Measurements from ENCODE around the gene FGF12. TPM values are rescaled to one million over a fixed set of nuclear protein-coding genes. Genes with fewer than 3 reads are reported as not detected.

The FGF12 gene
- polyA plus RNA-seq, 2 of the 4 experiments (the other 2 are of a cell fraction), result 0.63 to 1.1 TPM

- TF ChIP-seq MAX (IDR thresholded peaks at IDR 0.05) (no peak), ZC3H11A (IDR thresholded peaks at IDR 0.05) (no peak), HES2 (IDR thresholded peaks at IDR 0.05) (no peak)
- H3K27ac ChIP-seq, result no peak overlapping the region
- no peak for ATAC-seq
- no peaks in the 10 kb centered on the region for H3K4me1 ChIP-seq
- no peaks in the 10 kb centered on the region for H3K9me3 ChIP-seq
- DNase-seq (ENCODE audit: low read depth in 1 of 2, low spot score in 1 of 2), result no peak
- 36% methylated on average over 3 of the region's 3 CpGs for WGBS (ENCODE audit: missing lambda C conversion rate)
- no peak overlapping the region for H3K4me2 ChIP-seq
- CTCF ChIA-PET, result no interaction called here
- POLR2A ChIA-PET, result no interaction called here
- no peak overlapping the region for H3K4me3 ChIP-seq
- no peak for FAIRE-seq
These were observed 3.9 kb upstream of the FGF12 start for GRCh38 chr3:192731233-192731632.

GRCh38 chr3:192726385-192726784, 956 bp downstream of the FGF12 start:
- Histone ChIP-seq H3K9me3 (no peaks in the 10 kb centered on the region), H3K4me1 (no peaks in the 10 kb centered on the region), H3K4me3 (no peak overlapping the region), H3K4me2 (no peak overlapping the region), H3K27ac (no peak overlapping the region)
- no peak for ATAC-seq
- FAIRE-seq, result no peak
- DNase-seq (ENCODE audit: low read depth in 1 of 2, low spot score in 1 of 2), result no peak
- TF ChIP-seq BHLHE40 (IDR thresholded peaks at IDR 0.05; ENCODE audit: low read depth, low read length), result no peak
- no peak for TF ChIP-seq ZC3H11A (IDR thresholded peaks at IDR 0.05)
- no peak for TF ChIP-seq RARB (CRISPR knock-in tag; IDR thresholded peaks at IDR 0.05)
- TF ChIP-seq NFE2L2 (conservative IDR thresholded peaks at IDR 0.05; ENCODE audit: low read length), result no peak
- no peak for TF ChIP-seq POLR2A (IDR thresholded peaks at IDR 0.05; ENCODE audit: low read length)
- TF ChIP-seq FOSB (CRISPR knock-in tag; IDR thresholded peaks at IDR 0.05), result no peak
- no peak for TF ChIP-seq RCOR1 (IDR thresholded peaks at IDR 0.05; ENCODE audit: low read depth, low read length)
- no peak for TF ChIP-seq PHF8 (IDR thresholded peaks at IDR 0.05; ENCODE audit: borderline replicate concordance, low read depth)
- no peak for TF ChIP-seq RNF2 (IDR thresholded peaks at IDR 0.05; ENCODE audit: borderline replicate concordance, low read depth)
- TF ChIP-seq ZSCAN20 (CRISPR knock-in tag; IDR thresholded peaks at IDR 0.05), result no peak
- no peak for TF ChIP-seq ZNF302 (CRISPR knock-in tag; IDR thresholded peaks at IDR 0.05)
- no peak for TF ChIP-seq HEYL (CRISPR knock-in tag; IDR thresholded peaks at IDR 0.05)
- no peak for TF ChIP-seq FOXS1 (CRISPR knock-in tag; IDR thresholded peaks at IDR 0.05)
- TF ChIP-seq, protein P1, sequence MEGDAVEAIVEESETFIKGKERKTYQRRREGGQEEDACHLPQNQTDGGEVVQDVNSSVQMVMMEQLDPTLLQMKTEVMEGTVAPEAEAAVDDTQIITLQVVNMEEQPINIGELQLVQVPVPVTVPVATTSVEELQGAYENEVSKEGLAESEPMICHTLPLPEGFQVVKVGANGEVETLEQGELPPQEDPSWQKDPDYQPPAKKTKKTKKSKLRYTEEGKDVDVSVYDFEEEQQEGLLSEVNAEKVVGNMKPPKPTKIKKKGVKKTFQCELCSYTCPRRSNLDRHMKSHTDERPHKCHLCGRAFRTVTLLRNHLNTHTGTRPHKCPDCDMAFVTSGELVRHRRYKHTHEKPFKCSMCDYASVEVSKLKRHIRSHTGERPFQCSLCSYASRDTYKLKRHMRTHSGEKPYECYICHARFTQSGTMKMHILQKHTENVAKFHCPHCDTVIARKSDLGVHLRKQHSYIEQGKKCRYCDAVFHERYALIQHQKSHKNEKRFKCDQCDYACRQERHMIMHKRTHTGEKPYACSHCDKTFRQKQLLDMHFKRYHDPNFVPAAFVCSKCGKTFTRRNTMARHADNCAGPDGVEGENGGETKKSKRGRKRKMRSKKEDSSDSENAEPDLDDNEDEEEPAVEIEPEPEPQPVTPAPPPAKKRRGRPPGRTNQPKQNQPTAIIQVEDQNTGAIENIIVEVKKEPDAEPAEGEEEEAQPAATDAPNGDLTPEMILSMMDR (IDR thresholded peaks at IDR 0.05), result no peak
- TF ChIP-seq EHMT2 (IDR thresholded peaks at IDR 0.05; ENCODE audit: low read depth), result no peak
- TF ChIP-seq ESRRA (IDR thresholded peaks at IDR 0.05; ENCODE audit: borderline replicate concordance, low read length), result no peak
- no peak for TF ChIP-seq TFCP2L1 (CRISPR knock-in tag; IDR thresholded peaks at IDR 0.05)
- TF ChIP-seq ZFP36 (IDR thresholded peaks at IDR 0.05; ENCODE audit: borderline replicate concordance, partially characterized antibody), result no peak
- CTCF ChIA-PET, result no interaction called here
- 3% methylated on average over 2 of the region's 2 CpGs for WGBS (ENCODE audit: missing lambda C conversion rate)
- POLR2A ChIA-PET, result no interaction called here

GRCh38 chr3:192719964-192720363, 7.4 kb downstream of the FGF12 start:
- ChIA-PET CTCF (no interaction called here), POLR2A (no interaction called here)
- TF ChIP-seq EP300 (IDR thresholded peaks at IDR 0.05) (no peak), CEBPB (IDR thresholded peaks at IDR 0.05) (no peak), CHD4 (IDR thresholded peaks at IDR 0.05; ENCODE audit: borderline replicate concordance) (no peak), RFX5 (IDR thresholded peaks at IDR 0.05) (no peak), KDM1A (IDR thresholded peaks at IDR 0.05; ENCODE audit: low read depth) (no peak), NPAS2 (CRISPR knock-in tag; IDR thresholded peaks at IDR 0.05; ENCODE audit: borderline replicate concordance) (no peak), BHLHE40 (IDR thresholded peaks at IDR 0.05; ENCODE audit: low read depth, low read length) (no peak), HOXA7 (CRISPR knock-in tag; IDR thresholded peaks at IDR 0.05) (no peak), GATA3 (IDR thresholded peaks at IDR 0.05; ENCODE audit: borderline replicate concordance) (no peak), SREBF2 (IDR thresholded peaks at IDR 0.05) (no peak), CHD2 (IDR thresholded peaks at IDR 0.05; ENCODE audit: low read length, partially characterized antibody) (no peak), NR3C1 (IDR thresholded peaks at IDR 0.05) (no peak), PHF8 (IDR thresholded peaks at IDR 0.05; ENCODE audit: borderline replicate concordance, low read depth) (no peak), MAFK (IDR thresholded peaks at IDR 0.05; ENCODE audit: partially characterized antibody) (no peak)
- TF ChIP-seq, protein P2, sequence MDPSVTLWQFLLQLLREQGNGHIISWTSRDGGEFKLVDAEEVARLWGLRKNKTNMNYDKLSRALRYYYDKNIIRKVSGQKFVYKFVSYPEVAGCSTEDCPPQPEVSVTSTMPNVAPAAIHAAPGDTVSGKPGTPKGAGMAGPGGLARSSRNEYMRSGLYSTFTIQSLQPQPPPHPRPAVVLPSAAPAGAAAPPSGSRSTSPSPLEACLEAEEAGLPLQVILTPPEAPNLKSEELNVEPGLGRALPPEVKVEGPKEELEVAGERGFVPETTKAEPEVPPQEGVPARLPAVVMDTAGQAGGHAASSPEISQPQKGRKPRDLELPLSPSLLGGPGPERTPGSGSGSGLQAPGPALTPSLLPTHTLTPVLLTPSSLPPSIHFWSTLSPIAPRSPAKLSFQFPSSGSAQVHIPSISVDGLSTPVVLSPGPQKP (IDR thresholded peaks at IDR 0.05; ENCODE audit: low read depth, low read length), result no peak
- TF ChIP-seq, protein P3, sequence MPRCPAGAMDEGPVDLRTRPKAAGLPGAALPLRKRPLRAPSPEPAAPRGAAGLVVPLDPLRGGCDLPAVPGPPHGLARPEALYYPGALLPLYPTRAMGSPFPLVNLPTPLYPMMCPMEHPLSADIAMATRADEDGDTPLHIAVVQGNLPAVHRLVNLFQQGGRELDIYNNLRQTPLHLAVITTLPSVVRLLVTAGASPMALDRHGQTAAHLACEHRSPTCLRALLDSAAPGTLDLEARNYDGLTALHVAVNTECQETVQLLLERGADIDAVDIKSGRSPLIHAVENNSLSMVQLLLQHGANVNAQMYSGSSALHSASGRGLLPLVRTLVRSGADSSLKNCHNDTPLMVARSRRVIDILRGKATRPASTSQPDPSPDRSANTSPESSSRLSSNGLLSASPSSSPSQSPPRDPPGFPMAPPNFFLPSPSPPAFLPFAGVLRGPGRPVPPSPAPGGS (IDR thresholded peaks at IDR 0.05), result no peak
- 39% methylated on average over 3 of the region's 3 CpGs for WGBS (ENCODE audit: missing lambda C conversion rate)
- ATAC-seq, result no peak
- no peak for FAIRE-seq
- Histone ChIP-seq H3K4me3 (no peak overlapping the region), H3K27ac (no peak overlapping the region), H3K9me3 (no peaks in the 10 kb centered on the region), H3K4me2 (no peak overlapping the region), H3K4me1 (no peaks in the 10 kb centered on the region)
- DNase-seq (ENCODE audit: low read depth in 1 of 2, low spot score in 1 of 2), result no peak

Data from A549 (cell line).